PFSK-1 (cell line): ENCODE data around the gene GNAO1.

ENCODE experiments used
- POLR2AphosphoS5 ChIP-seq: IDR thresholded peaks from 2 replicates; pipeline ENCODE4 v1.6.1; 2012; ENCODE audit warnings: low read depth, mild to moderate bottlenecking, control low read depth, low read length, moderate library complexity
- REST ChIP-seq, 2 experiments: IDR thresholded peaks; 2 replicates each; pipeline versions ENCODE4 v1.6.1 to v1.8.0; 2011 to 2012; ENCODE audit warnings: low read depth in 2 of 2, low read length in 2 of 2, control low read depth in 1 of 2, inconsistent platforms in 1 of 2, mild to moderate bottlenecking in 1 of 2, moderate library complexity in 1 of 2; ENCODE audit not compliant: insufficient read depth in 1 of 2
- TAF1 ChIP-seq: IDR thresholded peaks from 2 replicates; pipeline ENCODE4 v1.6.1; 2012; ENCODE audit warnings: low read length, control low read depth, borderline replicate concordance; ENCODE audit not compliant: insufficient read depth

GRCh38 chr16:56300891-56301850, 109.9 kb downstream of the GNAO1 start:
- TF ChIP-seq REST (IDR thresholded peaks at IDR 0.05; ENCODE audit: insufficient read depth in 1 of 2, low read depth in 2 of 2, low read length in 2 of 2) (no peak), POLR2AphosphoS5 (no peak), TAF1 (no peak)
